ENCODE results near the gene RTL1.

Gene RTL1

GRCh38 chr14:100879782-100880181, 23.7 kb downstream of the RTL1 start:
- no peak for TF ChIP-seq CTCF (conservative IDR thresholded peaks at IDR 0.05)
- TF ChIP-seq ZFX (IDR thresholded peaks at IDR 0.05) = no peak
- no peak overlapping the region for H3K27ac ChIP-seq

GRCh38 chr14:100879194-100879593, 24.3 kb downstream of the RTL1 start:
- H3K27ac ChIP-seq = no peak overlapping the region
- TF ChIP-seq ZFX (IDR thresholded peaks at IDR 0.05) (no peak), CTCF (conservative IDR thresholded peaks at IDR 0.05) (no peak)

GRCh38 chr14:100878271-100879146, 25.0 kb downstream of the RTL1 start:
- TF ChIP-seq ZFX (IDR thresholded peaks at IDR 0.05) = no peak
- no peak for TF ChIP-seq CTCF (conservative IDR thresholded peaks at IDR 0.05)
- H3K27ac ChIP-seq = no peak overlapping the region

GRCh38 chr14:100875861-100876590, 27.5 kb downstream of the RTL1 start:
- no peak overlapping the region for H3K27ac ChIP-seq
- TF ChIP-seq CTCF (conservative IDR thresholded peaks at IDR 0.05) (no peak), ZFX (IDR thresholded peaks at IDR 0.05) (no peak)

GRCh38 chr14:100875126-100875525, 28.4 kb downstream of the RTL1 start:
- no peak overlapping the region for H3K27ac ChIP-seq
- TF ChIP-seq ZFX (IDR thresholded peaks at IDR 0.05) = no peak
- no peak for TF ChIP-seq CTCF (conservative IDR thresholded peaks at IDR 0.05)

- H3K27ac ChIP-seq = no peak overlapping the region
- TF ChIP-seq CTCF (conservative IDR thresholded peaks at IDR 0.05) (no peak), ZFX (IDR thresholded peaks at IDR 0.05) (no peak)
These were observed 29.0 kb downstream of the RTL1 start for GRCh38 chr14:100874411-100875091.

GRCh38 chr14:100874051-100874410, 29.5 kb downstream of the RTL1 start:
- no peak overlapping the region for H3K27ac ChIP-seq
- TF ChIP-seq CTCF (conservative IDR thresholded peaks at IDR 0.05) = no peak
- TF ChIP-seq ZFX (IDR thresholded peaks at IDR 0.05) = no peak

Data from C4-2B (cell line).